Posterior vena cava (tissue), 2 donors: ENCODE results near the gene IFNAR2. TPM values are rescaled to one million over a fixed set of nuclear protein-coding genes. Genes with fewer than 3 reads are reported as not detected.
"Not testable (repeated sequence)": the region's sequence is repeated elsewhere in the genome, so short reads cannot be mapped to it uniquely, and the experiment has no call there.

Source experiments
- DNase-seq: peaks from one replicate; pipeline ENCODE4 v3.0.0-alpha.2; 2020; ENCODE audit warnings: low spot score
- intact Hi-C, 2 donors: fragments of 100-400 bp; cut with DNase I; formaldehyde crosslinking; loops; one replicate each; pipeline versions ENCODE4 v1.14.1 to v1.14.2; 2022 to 2023
- total RNA-seq, 2 donors: library from RNA; stranded (reverse); fragmentation: NEBNext Ultra II Directional; extraction: Animal tissue kit (Norgen Biotek cat#: 25700); gene quantifications; one replicate each; pipeline ENCODE4 v1.2.1, GENCODE V29; 2021
- donor health status: DM: yes; HTN: yes; CAD: no.
- donor health status: DM: yes; HTN: yes; CAD: no.

Gene IFNAR2
- total RNA-seq, 2 donors from 2014 or later: 26.7 to 31.3 TPM

DNA sequence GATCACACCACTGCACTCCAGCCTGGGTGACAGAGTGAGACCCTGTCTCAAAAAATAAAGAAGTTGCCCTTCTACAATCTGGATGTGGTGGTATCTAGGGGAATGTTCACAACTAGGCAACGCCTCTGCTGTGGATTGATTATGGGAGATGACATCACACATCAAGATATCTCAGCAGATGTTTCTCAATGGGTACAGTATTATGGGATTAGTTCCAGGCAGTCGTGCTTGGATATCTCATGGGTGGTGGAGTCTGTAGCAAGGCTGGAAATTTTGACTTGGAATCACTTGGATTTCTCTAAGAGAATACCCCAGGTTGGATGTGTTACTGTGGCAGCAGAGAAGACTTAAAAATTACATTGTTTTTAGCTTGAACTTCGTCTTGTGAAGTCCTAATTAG is 7.7 kb downstream of the IFNAR2 start:
- intact Hi-C loops: loop anchor here in 1 of 2 donors (10.0 kb wide), 1 partner anchor 107 kb away; no protein-coding TSS in a partner anchor

DNA sequence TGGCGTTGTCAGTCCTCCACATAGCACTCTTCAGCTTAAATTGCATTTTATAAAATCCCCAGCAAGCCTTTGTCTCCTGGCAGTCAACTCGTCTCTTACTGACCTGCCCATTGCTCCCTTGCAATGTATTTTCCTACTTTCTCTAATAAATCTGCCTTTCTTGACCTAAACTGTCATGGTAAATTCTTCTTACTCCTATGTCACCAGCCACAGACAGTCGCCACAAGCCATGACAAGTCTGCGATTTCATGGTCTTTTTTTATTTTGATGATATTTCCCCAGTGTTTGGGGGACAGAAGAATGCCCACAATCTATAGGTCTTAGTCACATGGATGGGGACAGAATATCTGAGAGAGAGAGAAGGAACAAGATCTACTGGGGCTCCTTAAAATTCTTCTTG is 8.4 kb downstream of the IFNAR2 start:
- no peak for DNase-seq
- intact Hi-C loops: loop anchor here in 1 of 2 donors (10.0 kb wide), 1 partner anchor 107 kb away; no protein-coding TSS in a partner anchor

More for the DNA sequence above, 7.7 kb downstream of the IFNAR2 start:
- DNase-seq: no peak

DNA sequence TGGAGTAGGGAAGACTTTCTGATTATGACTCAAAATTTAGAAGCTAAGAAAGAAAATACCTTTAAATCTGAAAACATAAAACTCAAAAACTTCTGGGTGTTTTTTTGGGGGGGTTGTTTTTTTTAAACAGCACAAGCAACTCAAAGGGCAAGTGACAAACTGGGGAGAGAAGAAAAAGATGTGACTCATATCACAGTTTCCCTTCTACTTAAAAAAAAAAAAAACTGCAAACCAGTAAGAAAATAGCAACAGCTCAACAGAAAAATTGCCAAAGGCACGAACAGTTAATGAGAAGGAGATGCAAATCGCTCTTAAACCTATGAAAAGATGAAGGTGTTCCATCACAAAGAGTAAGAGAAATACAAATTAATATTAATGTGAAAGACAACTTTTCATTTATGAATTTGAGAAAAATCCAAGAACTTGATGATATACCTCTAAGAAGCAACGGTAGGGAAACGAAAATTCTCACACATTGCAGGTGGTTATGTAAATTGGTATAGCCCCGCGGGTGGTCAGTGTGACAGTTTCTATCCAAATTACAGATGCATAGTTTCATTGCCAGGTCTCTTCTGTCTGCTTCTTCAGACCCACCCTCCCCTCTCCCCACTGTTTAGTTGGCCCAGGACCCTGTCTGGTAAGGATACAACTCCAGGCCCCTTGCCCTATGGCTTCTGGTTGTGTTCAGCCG is 9.0 kb downstream of the IFNAR2 start:
- no peak for DNase-seq
- intact Hi-C loops: loop anchor here in 1 of 2 donors (10.0 kb wide), 1 partner anchor 106 kb away; no protein-coding TSS in a partner anchor

DNA sequence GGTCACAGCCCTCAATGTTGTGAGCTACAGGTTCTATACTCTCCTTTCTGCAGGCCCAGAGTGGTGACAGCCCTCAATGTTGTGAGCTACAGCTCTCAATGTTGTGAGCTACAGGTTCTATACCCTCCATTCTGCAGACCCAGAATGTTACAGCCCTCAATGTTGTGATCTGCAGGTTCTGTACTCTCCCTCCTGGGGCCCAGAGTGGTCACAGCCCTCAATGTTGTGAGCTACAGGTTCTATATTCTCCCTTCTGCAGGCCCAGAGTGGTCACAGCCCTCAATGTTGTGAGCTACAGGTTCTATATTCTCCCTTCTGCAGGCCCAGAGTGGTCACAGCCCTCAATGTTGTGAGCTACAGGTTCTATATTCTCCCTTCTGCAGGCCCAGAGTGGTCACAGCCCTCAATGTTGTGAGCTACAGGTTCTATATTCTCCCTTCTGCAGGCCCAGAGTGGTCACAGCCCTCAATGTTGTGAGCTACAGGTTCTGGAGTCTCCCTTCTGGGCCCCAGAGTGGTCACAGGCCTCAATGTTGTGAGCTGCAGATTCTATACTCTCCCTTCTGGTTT is 9.9 kb downstream of the IFNAR2 start:
- intact Hi-C loops: loop anchor here in 1 of 2 donors (10.0 kb wide), 1 partner anchor 105 kb away; no protein-coding TSS in a partner anchor
- not testable (repeated sequence) for DNase-seq

DNA sequence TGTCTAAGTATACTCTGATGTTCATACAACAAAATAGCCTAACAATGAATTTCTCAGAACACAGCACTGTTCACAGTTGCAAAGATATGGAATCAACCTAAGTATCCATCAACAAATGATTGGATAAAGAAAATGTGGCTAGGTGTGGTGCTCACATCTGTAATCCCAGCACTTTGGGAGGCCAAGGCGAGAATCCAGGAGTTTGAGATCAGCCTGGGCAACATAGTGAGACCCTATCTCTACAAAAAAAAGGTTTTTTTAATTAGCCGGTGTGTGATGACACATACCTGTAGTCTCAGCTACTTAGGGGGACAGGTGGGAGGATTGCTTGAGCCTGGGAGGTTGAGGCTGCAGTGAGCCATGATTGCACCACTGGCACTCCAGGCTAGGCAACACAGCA is 10.7 kb downstream of the IFNAR2 start:
- no peak for DNase-seq
- intact Hi-C loops: no loop called here

DNA sequence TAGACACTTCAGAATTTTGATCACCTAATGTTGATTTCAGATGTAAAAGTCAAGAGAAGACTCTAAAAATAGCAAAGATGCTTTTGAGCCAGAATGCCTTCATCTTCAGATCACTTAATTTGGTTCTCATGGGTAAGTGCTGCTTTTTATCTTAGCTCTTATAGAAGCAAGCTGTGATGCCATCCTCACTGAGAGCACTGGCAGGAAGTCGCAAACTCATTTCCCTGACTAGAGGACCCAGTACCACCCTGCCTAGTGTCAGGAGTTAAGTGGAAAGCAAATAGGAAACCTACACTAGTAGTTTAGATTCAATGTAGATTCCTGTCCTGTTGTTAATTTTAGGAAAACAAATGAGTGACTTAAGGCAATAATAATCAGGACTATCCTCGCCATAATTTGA is 12.1 kb downstream of the IFNAR2 start:
- intact Hi-C loops: no loop called here

DNA sequence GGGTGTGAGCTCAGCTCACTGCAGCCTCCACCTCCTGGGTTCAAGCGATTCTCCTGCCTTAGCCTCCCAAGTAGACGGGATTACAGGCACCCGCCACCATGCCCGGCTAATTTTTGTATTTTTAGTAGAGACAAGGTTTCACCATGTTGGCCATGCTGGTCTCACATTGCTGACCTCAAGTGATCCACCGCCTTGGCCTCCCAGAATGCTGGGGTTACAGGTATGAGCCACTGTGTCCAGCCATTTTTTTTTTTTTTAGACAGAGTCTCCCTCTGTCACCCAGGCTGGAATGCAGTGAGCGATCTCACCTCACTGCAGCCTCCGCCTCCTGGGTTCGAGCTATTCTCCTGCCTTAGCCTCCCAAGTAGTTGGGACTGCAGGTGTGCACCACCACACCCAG is 13.1 kb downstream of the IFNAR2 start:
- intact Hi-C loops, DNase-seq: not testable (repeated sequence)

More for the DNA sequence above, 12.1 kb downstream of the IFNAR2 start:
- DNase-seq: no peak

DNA sequence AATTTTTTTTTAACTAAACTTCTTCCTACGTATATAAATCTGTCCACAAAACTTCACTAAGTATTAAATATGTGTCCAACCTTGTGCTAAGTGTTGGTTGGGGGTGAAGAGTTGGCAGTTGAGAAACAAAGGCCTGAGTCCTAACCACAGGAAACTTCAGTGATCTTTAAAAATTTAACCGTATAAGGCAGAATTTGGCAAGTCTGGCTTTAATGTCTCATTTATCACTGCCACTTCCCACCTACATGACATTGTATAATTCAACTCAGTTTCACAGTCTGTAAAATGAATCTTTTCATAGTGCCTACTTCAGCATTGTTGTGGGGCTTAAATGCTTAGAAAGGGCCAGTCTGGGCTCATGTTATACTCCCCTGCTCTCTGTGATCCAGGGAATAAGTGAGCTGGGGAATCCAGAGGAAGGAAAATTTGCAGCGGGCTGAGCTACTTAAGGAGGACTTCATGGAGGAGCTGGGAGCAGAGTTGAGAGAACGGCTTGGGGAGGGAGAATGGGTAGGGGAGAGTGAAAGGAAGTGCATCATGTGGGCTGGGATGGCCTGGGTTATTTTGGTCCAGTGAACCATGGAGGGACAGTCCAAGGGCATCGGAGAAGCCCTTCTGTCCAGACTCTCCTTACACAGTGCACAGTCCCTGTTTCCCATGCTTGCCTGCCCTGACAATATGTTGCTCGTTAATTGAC is 14.5 kb downstream of the IFNAR2 start:
- intact Hi-C loops: no loop called here
- no peak for DNase-seq

DNA sequence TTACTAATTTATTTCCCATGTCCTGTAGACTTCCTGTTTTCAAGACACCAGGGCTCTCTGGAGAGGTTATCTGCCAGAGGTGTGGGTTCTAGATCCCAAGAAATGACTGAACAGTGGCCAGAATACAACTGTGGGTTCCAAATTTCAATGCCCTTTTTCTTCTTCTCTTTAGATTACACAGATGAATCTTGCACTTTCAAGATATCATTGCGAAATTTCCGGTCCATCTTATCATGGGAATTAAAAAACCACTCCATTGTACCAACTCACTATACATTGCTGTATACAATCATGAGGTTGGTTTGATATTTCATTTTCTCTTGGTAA is 15.0 kb downstream of the IFNAR2 start:
- no peak for DNase-seq
- intact Hi-C loops: no loop called here

DNA sequence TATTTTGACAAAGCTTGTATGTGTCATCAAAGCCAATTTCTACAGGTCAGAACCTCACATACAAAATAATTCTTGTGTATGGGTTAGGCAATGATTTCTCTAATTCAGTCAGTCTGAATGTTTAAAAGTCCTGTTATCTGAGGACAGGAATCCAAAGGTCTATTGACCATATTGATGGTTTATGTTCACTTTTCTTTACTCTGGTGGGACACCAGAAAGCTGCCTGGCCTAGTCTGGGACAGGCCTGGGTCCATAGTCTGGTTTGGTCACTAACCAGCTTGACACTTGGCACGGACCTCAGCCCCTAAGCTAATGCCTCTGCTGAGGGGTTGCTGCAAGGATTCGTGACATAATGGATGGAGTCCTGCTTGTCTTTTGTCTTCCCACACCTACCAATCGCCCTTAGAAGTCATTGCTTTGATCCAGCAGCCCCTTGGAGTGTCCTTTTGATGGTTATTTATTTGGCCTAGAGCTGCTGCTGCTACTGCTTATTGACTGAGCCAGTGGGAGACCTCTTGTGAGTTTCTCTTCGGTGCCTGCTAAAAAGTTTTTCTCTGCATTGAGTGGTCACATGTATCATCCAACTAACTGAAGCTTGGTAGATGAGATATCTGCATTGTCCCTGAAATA is 15.7 kb downstream of the IFNAR2 start:
- no peak for DNase-seq
- intact Hi-C loops: no loop called here

DNA sequence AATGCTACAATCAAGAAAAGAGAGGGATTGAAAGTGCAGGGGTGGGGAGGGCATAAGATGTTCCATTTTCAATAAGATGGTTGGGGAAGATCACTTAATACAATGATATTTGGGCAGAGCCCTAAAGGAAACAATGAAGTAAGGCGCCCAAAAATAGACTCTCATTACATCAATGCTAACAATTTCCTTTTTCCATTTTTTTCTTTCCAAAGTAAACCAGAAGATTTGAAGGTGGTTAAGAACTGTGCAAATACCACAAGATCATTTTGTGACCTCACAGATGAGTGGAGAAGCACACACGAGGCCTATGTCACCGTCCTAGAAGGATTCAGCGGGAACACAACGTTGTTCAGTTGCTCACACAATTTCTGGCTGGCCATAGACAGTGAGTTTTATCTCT is 16.8 kb downstream of the IFNAR2 start:
- no peak for DNase-seq
- intact Hi-C loops: no loop called here

DNA sequence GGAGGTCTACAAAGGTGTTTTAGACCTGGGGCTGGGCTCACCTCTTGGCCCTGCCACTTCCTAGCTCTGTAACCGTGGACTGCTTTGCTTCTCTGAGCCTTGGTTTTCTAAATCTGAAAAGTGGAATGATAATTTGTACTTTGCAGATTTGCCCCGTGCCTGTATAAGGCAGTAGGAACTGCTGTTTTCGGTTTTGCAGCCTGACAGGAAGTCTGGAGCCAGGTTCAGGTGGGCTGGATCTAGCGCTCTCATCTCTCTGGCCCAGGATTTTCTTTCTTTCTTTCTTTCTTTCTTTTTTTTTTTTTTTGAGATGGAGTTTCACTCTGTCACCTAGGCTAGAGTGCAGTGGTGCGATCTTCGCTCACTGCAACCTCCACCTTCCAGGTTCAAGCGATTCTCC is 17.2 kb downstream of the IFNAR2 start:
- intact Hi-C loops: no loop called here
- DNase-seq: no peak

DNA sequence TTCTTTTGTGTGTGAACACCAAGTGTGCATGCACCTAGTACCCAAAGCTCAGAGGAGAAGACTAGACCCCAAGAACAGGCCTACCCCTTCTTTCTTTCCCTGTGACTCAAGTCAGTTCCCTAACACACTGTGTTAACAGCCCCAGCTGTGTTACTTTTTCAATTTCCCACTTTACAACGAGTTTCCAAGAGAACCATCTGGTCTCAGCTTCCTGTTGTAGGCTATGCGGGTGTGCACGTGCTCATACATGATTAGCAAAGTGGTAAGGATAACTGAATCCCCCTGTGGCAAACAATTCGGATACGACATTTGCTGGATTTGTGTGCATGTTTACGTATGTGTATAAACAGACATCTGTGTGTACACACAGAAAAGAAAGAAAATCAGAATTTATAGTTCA is 17.9 kb downstream of the IFNAR2 start:
- DNase-seq: no peak
- intact Hi-C loops: no loop called here

DNA sequence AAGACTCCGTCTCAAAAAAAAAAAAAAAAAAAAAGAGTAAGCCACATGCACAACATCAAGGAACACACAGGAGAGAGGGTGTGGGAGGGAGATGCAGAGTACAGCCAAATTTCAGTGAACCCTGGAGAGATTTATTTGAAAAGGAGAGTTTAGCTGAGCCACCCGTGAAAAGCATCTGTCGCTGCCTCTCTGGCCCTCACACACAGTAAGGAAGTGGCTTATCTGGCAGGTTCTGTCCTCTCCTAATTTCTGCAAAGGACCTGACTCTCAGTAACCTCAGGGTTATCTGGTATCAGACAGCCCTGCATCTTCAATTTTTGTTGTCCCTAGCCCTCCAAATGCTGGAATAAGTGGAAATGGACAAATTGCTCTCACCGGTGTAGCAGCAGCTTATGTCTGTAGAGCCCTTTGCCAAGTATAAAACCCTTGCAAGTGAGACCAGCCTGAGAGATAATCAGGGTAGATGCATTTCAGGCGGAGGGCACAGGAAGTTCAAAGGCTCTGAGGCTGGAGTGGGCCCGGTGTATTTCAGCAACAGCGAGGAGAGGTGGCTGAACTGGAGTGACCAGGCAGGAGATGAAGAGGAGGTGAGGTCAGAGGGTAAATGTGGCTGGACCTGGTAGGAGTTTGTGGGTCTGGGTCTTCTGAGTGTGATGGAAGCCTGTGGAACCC is 19.7 kb downstream of the IFNAR2 start:
- no peak for DNase-seq
- intact Hi-C loops: loop anchor here in 1 of 2 donors (5.0 kb wide), 1 partner anchor 1097 kb away; no protein-coding TSS in a partner anchor

DNA sequence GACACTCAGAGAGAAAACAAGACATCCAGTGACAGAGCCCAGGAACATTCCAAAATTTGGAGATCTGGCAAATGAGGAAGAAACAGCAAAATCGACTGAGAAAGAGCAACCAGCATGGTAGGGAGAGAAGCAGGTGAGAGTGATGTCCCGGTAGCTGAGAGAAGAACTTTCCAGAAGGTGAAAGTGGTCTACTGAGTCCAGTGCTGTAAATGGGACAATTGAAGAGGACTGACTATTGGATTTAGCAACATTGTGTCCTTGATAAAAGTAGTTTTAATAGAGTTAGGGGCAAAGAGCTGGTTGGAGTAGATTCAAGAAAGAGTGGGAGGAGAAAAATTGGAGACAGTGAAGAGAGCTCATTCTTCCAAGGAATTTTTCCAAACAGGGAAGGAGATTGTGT is 21.4 kb downstream of the IFNAR2 start:
- intact Hi-C loops: loop anchor here in 1 of 2 donors (5.0 kb wide), 1 partner anchor 1099 kb away; no protein-coding TSS in a partner anchor
- no peak for DNase-seq

DNA sequence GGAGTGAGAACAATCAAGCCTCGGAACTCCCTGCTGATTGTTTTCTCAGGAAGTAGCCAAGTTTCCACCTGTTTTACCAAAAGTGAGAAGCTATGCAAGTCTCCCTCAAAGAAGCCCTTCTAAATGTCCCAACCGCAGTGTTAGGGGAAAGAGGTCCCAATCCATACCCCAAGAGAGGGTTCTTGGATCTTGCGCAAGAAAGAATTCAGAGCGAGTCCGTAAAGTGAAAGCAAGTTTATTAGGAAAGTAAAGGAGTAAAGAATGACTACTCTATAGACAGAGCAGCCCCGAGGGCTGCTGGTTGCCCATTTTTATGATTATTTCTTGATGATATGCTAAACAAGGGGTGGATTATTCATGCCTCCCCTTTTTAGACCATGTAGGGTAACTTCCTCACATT is 23.6 kb downstream of the IFNAR2 start:
- intact Hi-C loops: loop anchor here in 1 of 2 donors (5.0 kb wide), 1 partner anchor 1101 kb away; no protein-coding TSS in a partner anchor
- DNase-seq: not testable (repeated sequence)

DNA sequence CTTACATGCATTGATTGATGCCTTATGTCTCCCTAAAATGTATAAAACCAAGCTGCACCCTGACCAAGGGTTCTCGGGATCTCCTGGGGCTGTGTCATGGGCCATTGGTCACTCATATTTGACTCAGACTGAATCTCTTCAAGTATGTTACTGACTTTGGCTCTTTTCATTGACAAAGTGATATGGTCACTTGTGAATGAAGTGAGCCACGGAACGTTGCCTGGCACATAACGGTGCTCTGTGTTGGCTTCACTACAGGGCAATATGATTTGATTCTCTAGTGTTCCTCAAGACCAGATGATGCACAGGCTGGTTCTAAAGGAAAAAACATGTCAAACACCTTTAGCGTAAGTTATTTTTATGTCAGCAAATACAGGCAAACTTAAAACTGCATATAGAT is 25.0 kb downstream of the IFNAR2 start:
- intact Hi-C loops: loop anchor here in 1 of 2 donors (5.0 kb wide), 1 partner anchor 1102 kb away; no protein-coding TSS in a partner anchor
- DNase-seq: no peak

DNA sequence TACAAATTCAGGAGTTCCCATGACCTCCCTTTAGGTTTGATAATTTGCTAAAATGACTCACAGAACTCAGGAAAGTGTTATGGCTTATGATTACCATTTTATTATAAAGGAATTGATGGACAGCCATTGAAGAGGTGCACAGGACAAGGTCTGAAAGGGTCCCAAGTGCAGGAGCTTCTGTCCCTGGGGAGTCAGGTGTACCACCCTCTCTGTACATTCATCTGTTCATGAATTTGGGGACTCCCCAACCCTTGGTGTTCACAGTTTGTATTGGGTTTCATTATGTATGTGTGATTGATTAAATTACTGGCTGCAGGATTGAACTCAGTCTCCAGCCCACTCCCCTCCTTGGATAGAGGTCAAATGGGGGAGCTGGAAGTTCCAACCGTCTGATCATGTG is 25.7 kb downstream of the IFNAR2 start:
- DNase-seq: no peak
- intact Hi-C loops: no loop called here

DNA sequence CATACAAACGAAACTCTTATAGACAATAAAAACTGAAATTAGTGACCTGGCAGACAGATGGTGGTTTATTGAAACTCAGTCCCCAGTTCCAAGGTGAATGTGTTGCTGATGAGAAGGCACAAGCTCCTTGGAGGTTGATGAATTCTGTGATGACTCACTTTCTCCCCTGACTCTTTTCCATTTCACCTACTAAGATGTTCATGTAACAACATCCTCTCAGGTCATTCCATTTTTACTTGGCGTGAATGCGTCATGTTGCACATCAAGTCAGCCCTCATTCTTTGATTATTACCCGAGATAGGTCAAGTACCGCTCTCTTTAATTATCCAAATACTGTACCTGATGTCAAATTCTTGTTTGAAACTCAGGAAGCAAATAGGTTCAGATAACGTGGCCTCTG is 26.3 kb downstream of the IFNAR2 start:
- intact Hi-C loops: no loop called here
- DNase-seq: no peak
